ENCODE results near the gene CXXC5. TPM values are rescaled to one million over a fixed set of nuclear protein-coding genes. Genes with fewer than 3 reads are reported as not detected.
A peak's percentile ranks its signal among the peaks of the same experiment; 100 is the strongest.

Gene CXXC5
- total RNA-seq, 1 donor from 2014 or later = 51.8 TPM

- no peaks in the 10 kb centered on the region for H3K27me3 ChIP-seq
- DNase-seq (ENCODE audit: extremely low spot score in 2 of 2) = no peak
- TF ChIP-seq CTCF (IDR thresholded peaks at IDR 0.05) (no peak), POLR2AphosphoS5 (IDR thresholded peaks at IDR 0.05; ENCODE audit: insufficient read depth in 1 of 2, low read depth in 1 of 2) (no peak), POLR2A (IDR thresholded peaks at IDR 0.05) (no peak)
- H3K4me1 ChIP-seq = peaks cover 95% of the 10 kb centered on the region
- no peaks in the 10 kb centered on the region for H3K36me3 ChIP-seq
- H3K9me3 ChIP-seq = no peaks in the 10 kb centered on the region
- H3K27ac ChIP-seq = peak overlapping the region; percentile 95
- H3K4me3 ChIP-seq = no peak overlapping the region
- intact Hi-C loops (cut with DNase I) = no loop called here
These were observed 16.0 kb downstream of the CXXC5 start for GRCh38 chr5:139664086-139664693.

GRCh38 chr5:139664727-139665351 is 16.7 kb downstream of the CXXC5 start:
- DNase-seq (ENCODE audit: extremely low spot score in 2 of 2) = no peak
- intact Hi-C loops (cut with DNase I) = no loop called here
- H3K4me1 ChIP-seq = peaks cover 95% of the 10 kb centered on the region
- TF ChIP-seq CTCF (IDR thresholded peaks at IDR 0.05) (no peak), POLR2A (IDR thresholded peaks at IDR 0.05) (no peak), POLR2AphosphoS5 (IDR thresholded peaks at IDR 0.05; ENCODE audit: insufficient read depth in 1 of 2, low read depth in 1 of 2) (no peak)
- peak overlapping the region; percentile 95 for H3K27ac ChIP-seq
- H3K27me3 ChIP-seq = no peaks in the 10 kb centered on the region
- H3K36me3 ChIP-seq = no peaks in the 10 kb centered on the region
- H3K9me3 ChIP-seq = no peaks in the 10 kb centered on the region
- no peak overlapping the region for H3K4me3 ChIP-seq

GRCh38 chr5:139665626-139666025 is 17.5 kb downstream of the CXXC5 start:
- no peaks in the 10 kb centered on the region for H3K27me3 ChIP-seq
- no peak overlapping the region for H3K4me3 ChIP-seq
- H3K36me3 ChIP-seq = no peaks in the 10 kb centered on the region
- DNase-seq (ENCODE audit: extremely low spot score in 2 of 2) = no peak
- TF ChIP-seq CTCF (IDR thresholded peaks at IDR 0.05) (no peak), POLR2A (IDR thresholded peaks at IDR 0.05) (no peak), POLR2AphosphoS5 (IDR thresholded peaks at IDR 0.05; ENCODE audit: insufficient read depth in 1 of 2, low read depth in 1 of 2) (no peak)
- H3K27ac ChIP-seq = peak overlapping the region; percentile 95
- H3K4me1 ChIP-seq = peaks cover 95% of the 10 kb centered on the region
- H3K9me3 ChIP-seq = no peaks in the 10 kb centered on the region
- intact Hi-C loops (cut with DNase I) = no loop called here

GRCh38 chr5:139666551-139666950 is 18.4 kb downstream of the CXXC5 start:
- Histone ChIP-seq H3K4me1 (peaks cover 95% of the 10 kb centered on the region), H3K27ac (peak overlapping the region; percentile 95), H3K4me3 (no peak overlapping the region), H3K9me3 (no peaks in the 10 kb centered on the region), H3K36me3 (no peaks in the 10 kb centered on the region), H3K27me3 (no peaks in the 10 kb centered on the region)
- no peak for DNase-seq (ENCODE audit: extremely low spot score in 2 of 2)
- TF ChIP-seq POLR2A (IDR thresholded peaks at IDR 0.05) (no peak), CTCF (IDR thresholded peaks at IDR 0.05) (no peak), POLR2AphosphoS5 (IDR thresholded peaks at IDR 0.05; ENCODE audit: insufficient read depth in 1 of 2, low read depth in 1 of 2) (no peak)
- intact Hi-C loops (cut with DNase I) = no loop called here
